Stomach smooth muscle (tissue), 2 donors: ENCODE data around the gene ANKIB1.
A peak's percentile ranks its signal among the peaks of the same experiment; 100 is the strongest.

Experiments
- H3K27ac ChIP-seq: one replicate; pipeline ENCODE4 v1.7.0; 2013; ENCODE audit warnings: mild to moderate bottlenecking, low read length, inconsistent platforms
- H3K27me3 ChIP-seq, 2 donors: one replicate each; pipeline ENCODE4 v1.7.0; 2013; ENCODE audit warnings: low read length in 2 of 2; ENCODE audit not compliant: insufficient read depth in 2 of 2, control insufficient read depth in 1 of 2
- H3K36me3 ChIP-seq, 2 donors: one replicate each; pipeline ENCODE4 v1.7.0; 2013; ENCODE audit warnings: low read length in 2 of 2; ENCODE audit not compliant: control insufficient read depth in 2 of 2, insufficient read depth in 2 of 2
- H3K4me1 ChIP-seq: one replicate; pipeline ENCODE4 v1.7.0; 2013; ENCODE audit warnings: low read length; ENCODE audit not compliant: control insufficient read depth, insufficient read depth
- H3K4me3 ChIP-seq, 2 donors: one replicate each; pipeline ENCODE4 v1.7.0; 2013; ENCODE audit warnings: low read length in 2 of 2
- H3K9ac ChIP-seq, 2 donors: one replicate each; pipeline ENCODE4 v1.7.0; 2013; ENCODE audit warnings: low read length in 2 of 2, mild to moderate bottlenecking in 1 of 2
- H3K9me3 ChIP-seq, 2 donors: one replicate each; pipeline ENCODE4 v1.7.0; 2013; ENCODE audit warnings: low read length in 2 of 2; ENCODE audit not compliant: control insufficient read depth in 2 of 2
- donor health status: healthy.
- donor health status: Pancreatic carcinoma.

ANKIB1 gene

DNA sequence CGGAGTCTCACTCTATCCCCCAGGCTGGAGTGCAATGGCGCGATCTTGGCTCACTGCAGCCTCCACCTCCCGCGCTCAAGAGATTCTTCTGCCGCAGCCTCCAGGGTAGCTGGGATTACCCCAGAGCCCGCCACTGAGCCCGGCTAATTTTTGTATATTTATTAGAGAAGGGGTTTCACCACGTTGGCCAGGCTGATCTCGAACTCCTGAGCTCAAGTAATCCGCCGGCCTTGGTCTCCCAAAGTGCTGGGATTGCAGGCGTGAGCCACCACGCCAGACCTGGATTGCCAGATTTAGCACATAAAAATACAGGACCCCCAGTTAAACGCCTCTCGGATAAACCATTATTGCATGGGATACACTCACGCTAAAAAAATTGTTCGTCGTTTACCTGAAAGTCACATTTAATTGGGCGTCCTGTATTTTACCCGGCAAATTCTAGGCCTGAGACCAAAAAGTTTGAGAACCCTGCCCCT, 201.1 kb downstream of the ANKIB1 start:
- H3K27ac ChIP-seq = peak overlapping the region; percentile 78
- peak overlapping the region in 1 of 2 donors; percentile 58 for H3K9ac ChIP-seq
- peak overlapping the region; percentile 79 to 84 for H3K4me3 ChIP-seq
- H3K9me3 ChIP-seq = no peaks in the 10 kb centered on the region
- H3K36me3 ChIP-seq = peaks cover 5 to 16% of the 10 kb centered on the region in 2 donors
- no peaks in the 10 kb centered on the region for H3K27me3 ChIP-seq
- peaks cover 3% of the 10 kb centered on the region for H3K4me1 ChIP-seq

DNA sequence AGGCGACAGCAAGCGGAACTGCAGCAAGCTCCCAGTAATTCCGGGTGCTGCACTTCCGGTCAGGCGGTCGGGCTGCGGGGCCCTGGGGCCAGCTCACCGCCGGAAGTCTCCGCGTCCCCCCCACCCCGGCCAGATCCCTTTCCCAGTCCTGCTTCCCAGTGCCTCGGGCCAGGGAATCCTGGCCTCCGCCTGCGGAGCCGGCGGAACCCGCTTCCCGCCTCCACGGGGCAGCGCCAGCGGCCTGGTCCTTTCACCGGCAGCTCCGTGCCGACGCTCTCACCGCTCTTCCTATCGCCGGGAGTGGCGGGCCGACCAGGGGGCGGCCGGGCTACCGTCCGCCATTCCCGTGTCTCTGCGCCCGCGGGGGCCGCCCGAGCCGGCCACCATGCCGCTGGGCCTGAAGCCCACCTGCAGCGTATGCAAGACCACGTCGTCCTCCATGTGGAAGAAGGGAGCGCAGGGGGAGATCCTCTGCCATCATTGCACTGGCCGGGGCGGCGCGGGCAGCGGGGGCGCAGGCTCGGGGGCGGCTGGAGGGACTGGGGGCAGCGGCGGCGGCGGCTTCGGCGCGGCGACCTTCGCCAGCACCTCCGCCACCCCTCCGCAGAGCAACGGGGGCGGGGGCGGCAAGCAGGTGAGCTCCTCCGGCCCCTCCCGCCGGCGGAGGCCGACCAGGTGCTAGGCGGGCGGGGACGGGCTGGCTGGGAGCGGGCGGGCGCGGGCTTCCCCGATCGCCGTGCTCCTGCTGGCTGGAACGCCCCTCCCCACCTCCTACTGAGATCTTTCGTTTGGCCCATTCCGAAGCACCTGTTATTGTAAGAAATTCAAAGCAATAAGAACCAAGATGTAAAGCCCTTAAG, 201.8 kb downstream of the ANKIB1 start, which contains the start of gene GATAD1:
GATAD1 (plus strand) TSS at position 138 of the 860 bp plus-strand sequence; CDS start at position 386, 248 bp downstream.
- Histone ChIP-seq H3K36me3 (peaks cover 8 to 22% of the 10 kb centered on the region in 2 donors), H3K9ac (peak within 1 kb of the TSS; percentile 78 to 90), H3K27me3 (no peaks in the 10 kb centered on the region), H3K27ac (peak within 1 kb of the TSS; percentile 78), H3K4me3 (peak within 1 kb of the TSS; percentile 79 to 84), H3K4me1 (peaks cover 3% of the 10 kb centered on the region), H3K9me3 (no peaks in the 10 kb centered on the region)

DNA sequence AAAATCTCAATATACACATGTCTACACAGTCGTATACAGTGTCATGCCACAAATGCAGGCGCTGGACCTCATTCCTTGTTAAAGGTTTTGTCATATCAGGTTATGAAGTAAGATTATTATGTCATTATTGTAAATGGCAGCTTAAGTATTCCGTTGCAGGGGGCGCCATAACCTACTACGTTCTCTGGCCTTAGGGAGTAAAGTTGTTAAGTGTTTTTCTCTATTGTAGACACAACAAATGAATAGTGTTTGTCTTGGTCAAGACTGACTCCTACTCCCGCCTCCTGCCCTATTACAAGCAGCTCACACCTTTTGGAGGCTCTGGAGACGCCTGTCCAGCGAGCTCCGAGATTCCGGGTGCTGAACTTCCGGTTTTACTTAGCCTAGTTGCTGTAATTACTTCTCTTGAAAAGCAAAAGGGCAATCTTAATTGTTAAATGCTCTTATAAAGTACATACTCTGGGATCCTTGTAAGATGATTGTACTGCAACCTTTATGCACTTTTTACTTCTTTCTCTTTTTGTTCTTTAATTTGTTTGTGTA, 202.5 kb downstream of the ANKIB1 start:
- H3K9me3 ChIP-seq = no peaks in the 10 kb centered on the region
- peaks cover 3% of the 10 kb centered on the region for H3K4me1 ChIP-seq
- peak overlapping the region; percentile 78 to 90 for H3K9ac ChIP-seq
- peak overlapping the region; percentile 79 to 84 for H3K4me3 ChIP-seq
- no peaks in the 10 kb centered on the region for H3K27me3 ChIP-seq
- H3K36me3 ChIP-seq = peaks cover 8 to 29% of the 10 kb centered on the region in 2 donors
- H3K27ac ChIP-seq = peak overlapping the region; percentile 78
